Amygdala (tissue), 56 donors: ENCODE measurements around the gene GSTO2.
"Not testable (repeated sequence)": the region's sequence is repeated elsewhere in the genome, so short reads cannot be mapped to it uniquely, and the experiment has no call there.

Source experiments
- DNase-seq, 56 donors: peaks; one replicate each; lab custom pipeline; 2025; lab: John Stamatoyannopoulos, UW

GSTO2 gene

GRCh38 chr10:104268713-104269645 lies at the start of gene GSTO2:
TSS of gene GSTO2 (plus strand) at chr10:104269184. CDS start at chr10:104274916, 5,732 bp downstream.
- peak; percentile 69 to 100 (median 99) for DNase-seq

- no peak for DNase-seq
Observed at GRCh38 chr10:104220522-104220921, 48.5 kb upstream of the GSTO2 start.

- no peak for DNase-seq
Observed at GRCh38 chr10:104223304-104223703, 45.7 kb upstream of the GSTO2 start.

- no peak for DNase-seq
Observed at GRCh38 chr10:104230490-104230889, 38.5 kb upstream of the GSTO2 start.

- peak; percentile 41 to 97 (median 90) for DNase-seq
Observed at GRCh38 chr10:104231784-104232612, 37.0 kb upstream of the GSTO2 start, which contains the start of gene CFAP43. TSS of gene CFAP43 (minus strand) at chr10:104232364. CDS start at chr10:104232246, 118 bp downstream.

- DNase-seq = no peak
Observed at GRCh38 chr10:104232613-104233102, 36.3 kb upstream of the GSTO2 start.

GRCh38 chr10:104233817-104234216 lies 35.2 kb upstream of the GSTO2 start:
- DNase-seq = no peak

- DNase-seq = no peak
Observed at GRCh38 chr10:104234934-104235333, 34.0 kb upstream of the GSTO2 start.

- DNase-seq = no peak
Observed at GRCh38 chr10:104235801-104236200, 33.2 kb upstream of the GSTO2 start.

- DNase-seq = no peak
Observed at GRCh38 chr10:104240078-104240477, 28.9 kb upstream of the GSTO2 start.

- peak in 3 of 56 donors; percentile 4 to 41 (median 4) for DNase-seq
Observed at GRCh38 chr10:104242545-104242944, 26.4 kb upstream of the GSTO2 start.

GRCh38 chr10:104243009-104243408 lies 26.0 kb upstream of the GSTO2 start:
- peak in 23 of 56 donors; percentile 5 to 63 (median 28) for DNase-seq

GRCh38 chr10:104243512-104243911 lies 25.5 kb upstream of the GSTO2 start:
- DNase-seq = no peak

GRCh38 chr10:104245066-104245632 lies 23.8 kb upstream of the GSTO2 start:
- DNase-seq = no peak

GRCh38 chr10:104246976-104247375 lies 22.0 kb upstream of the GSTO2 start:
- DNase-seq = no peak

GRCh38 chr10:104247513-104248146 lies 21.4 kb upstream of the GSTO2 start:
- no peak for DNase-seq

GRCh38 chr10:104248931-104249330 lies 20.1 kb upstream of the GSTO2 start:
- not testable (repeated sequence) for DNase-seq

- DNase-seq = no peak
Observed at GRCh38 chr10:104250371-104250770, 18.6 kb upstream of the GSTO2 start.

GRCh38 chr10:104251443-104251842 lies 17.5 kb upstream of the GSTO2 start:
- DNase-seq = no peak

GRCh38 chr10:104252368-104252767 lies 16.6 kb upstream of the GSTO2 start:
- no peak for DNase-seq
